ENCODE measurements around the gene PROM1. TPM values are rescaled to one million over a fixed set of nuclear protein-coding genes. Genes with fewer than 3 reads are reported as not detected.

PROM1 gene
- total RNA-seq, 4 donors from 2014 or later, result 3.4 to 9.0 (median 5.0) TPM

GRCh38 chr4:15925830-15926229 lies 158.0 kb downstream of the PROM1 start:
- Histone ChIP-seq H3K4me1 (no peaks in the 10 kb centered on the region), H3K36me3 (no peaks in the 10 kb centered on the region), H3K4me3 (no peak overlapping the region), H3K9me3 (no peaks in the 10 kb centered on the region), H3K27ac (no peak overlapping the region), H3K27me3 (peaks cover 6% of the 10 kb centered on the region)
- no peak for TF ChIP-seq POLR2A (IDR thresholded peaks at IDR 0.05)
- TF ChIP-seq CTCF (IDR thresholded peaks at IDR 0.05), result no peak
- TF ChIP-seq POLR2AphosphoS5 (IDR thresholded peaks at IDR 0.05), result no peak
- no peak for TF ChIP-seq EP300 (IDR thresholded peaks at IDR 0.05)
- WGBS, result 36% methylated on average over 3 of the region's 3 CpGs
- no peak for DNase-seq (ENCODE audit: low spot score in 2 of 2)

GRCh38 chr4:15921592-15921932 lies 162.3 kb downstream of the PROM1 start:
- no peak for DNase-seq (ENCODE audit: low spot score in 2 of 2)
- no peak for TF ChIP-seq POLR2A (IDR thresholded peaks at IDR 0.05)
- TF ChIP-seq CTCF (IDR thresholded peaks at IDR 0.05), result no peak
- TF ChIP-seq POLR2AphosphoS5 (IDR thresholded peaks at IDR 0.05), result no peak
- TF ChIP-seq EP300 (IDR thresholded peaks at IDR 0.05), result no peak
- Histone ChIP-seq H3K27me3 (no peaks in the 10 kb centered on the region), H3K4me3 (no peak overlapping the region), H3K36me3 (no peaks in the 10 kb centered on the region), H3K4me1 (peaks cover 4% of the 10 kb centered on the region), H3K27ac (no peak overlapping the region), H3K9me3 (no peaks in the 10 kb centered on the region)
- 87% methylated on average over 1 of the region's 1 CpG for WGBS

GRCh38 chr4:15920723-15921591 lies 162.9 kb downstream of the PROM1 start:
- Histone ChIP-seq H3K9me3 (no peaks in the 10 kb centered on the region), H3K4me1 (peaks cover 4% of the 10 kb centered on the region), H3K27ac (no peak overlapping the region), H3K36me3 (no peaks in the 10 kb centered on the region), H3K27me3 (no peaks in the 10 kb centered on the region), H3K4me3 (no peak overlapping the region)
- WGBS, result 50% methylated on average over 4 of the region's 4 CpGs
- no peak for TF ChIP-seq POLR2A (IDR thresholded peaks at IDR 0.05)
- TF ChIP-seq POLR2AphosphoS5 (IDR thresholded peaks at IDR 0.05), result no peak
- no peak for TF ChIP-seq EP300 (IDR thresholded peaks at IDR 0.05)
- no peak for TF ChIP-seq CTCF (IDR thresholded peaks at IDR 0.05)
- DNase-seq (ENCODE audit: low spot score in 2 of 2), result no peak

- Histone ChIP-seq H3K4me3 (no peak overlapping the region), H3K4me1 (peaks cover 8% of the 10 kb centered on the region), H3K27ac (no peak overlapping the region), H3K36me3 (no peaks in the 10 kb centered on the region), H3K9me3 (no peaks in the 10 kb centered on the region), H3K27me3 (no peaks in the 10 kb centered on the region)
- no peak for DNase-seq (ENCODE audit: low spot score in 2 of 2)
- WGBS, result 48% methylated on average over 4 of the region's 4 CpGs
- TF ChIP-seq POLR2A (IDR thresholded peaks at IDR 0.05) (no peak), POLR2AphosphoS5 (IDR thresholded peaks at IDR 0.05) (no peak), EP300 (IDR thresholded peaks at IDR 0.05) (no peak), CTCF (IDR thresholded peaks at IDR 0.05) (no peak)
Observed at GRCh38 chr4:15918484-15919129, 165.2 kb downstream of the PROM1 start.

Other genes with a start within 250 kb of the PROM1 start
- 100 to 1,000 TPM in 2 of 4 donors, 10 to 100 TPM in 2; 28.7 to 178 (median 113) TPM for gene FGFBP1, start 145.3 kb downstream of the PROM1 start, total RNA-seq
- 10 to 100 TPM in 2 of 4 donors, 1 to 10 TPM in 2; 3.9 to 52.0 (median 9.7) TPM for gene FGFBP2, start 120.8 kb downstream of the PROM1 start, total RNA-seq
- 10 to 100 TPM; 15.3 to 57.2 (median 23.7) TPM for gene TAPT1, start 142.4 kb upstream of the PROM1 start, total RNA-seq